C4-2B (cell line): Measurements from ENCODE around the gene GAL3ST1.
"Not testable (repeated sequence)": the region's sequence is repeated elsewhere in the genome, so short reads cannot be mapped to it uniquely, and the experiment has no call there.

ENCODE experiments used
- H3K27ac ChIP-seq: fragments of 450-650 bp; 2 replicates; pipeline ENCODE4 v1.5.1; 2017
- ZFX ChIP-seq: fragments of 450-650 bp; IDR thresholded peaks from 2 replicates; pipeline ENCODE4 v1.6.1; 2017
- TF ChIP-seq, protein P1 (sequence below): fragments of 450-650 bp; conservative IDR thresholded peaks from 2 replicates; pipeline ENCODE4 v1.5.1; 2017; ENCODE audit warnings: mild to moderate bottlenecking

GAL3ST1 gene

DNA sequence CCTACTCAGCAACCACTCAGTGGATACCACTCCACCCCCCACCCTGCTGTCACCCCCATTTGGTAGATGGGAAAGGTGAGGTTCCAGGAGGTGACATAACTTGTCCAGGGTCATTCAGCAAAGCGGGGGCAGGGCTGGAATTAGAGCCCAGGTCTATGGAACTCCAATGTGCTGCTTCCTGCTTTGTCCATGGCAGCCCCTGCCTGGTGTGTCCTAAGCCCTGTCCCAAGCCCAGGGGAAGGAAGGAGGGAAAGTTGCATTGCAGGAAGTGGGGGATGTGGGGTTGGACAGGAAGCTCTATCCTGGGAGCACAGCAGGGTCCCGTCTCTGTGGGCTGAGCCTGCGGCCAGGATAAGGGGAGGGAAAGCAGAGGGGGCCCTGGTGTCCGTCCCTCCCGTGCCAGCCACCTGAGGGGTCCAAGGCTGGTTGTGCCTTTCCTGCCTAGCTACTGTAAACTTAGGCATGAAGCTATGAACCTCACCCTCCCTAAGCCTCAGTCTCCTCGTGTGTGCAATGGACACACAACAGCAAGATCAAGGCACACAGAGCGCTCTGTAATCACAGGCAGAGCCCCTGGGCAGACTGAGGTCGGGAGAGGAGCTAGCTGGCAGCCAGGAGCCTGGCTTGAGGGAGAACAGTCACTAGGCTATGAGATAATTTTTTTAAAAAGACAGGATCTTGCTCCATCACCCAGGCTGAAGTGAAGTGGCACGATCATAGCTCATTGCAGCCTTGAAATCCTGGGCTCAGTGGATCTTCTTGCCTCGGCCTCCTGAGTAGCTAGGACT, 12.9 kb downstream of the GAL3ST1 start:
- H3K27ac ChIP-seq = no peak overlapping the region
- no peak for TF ChIP-seq ZFX

DNA sequence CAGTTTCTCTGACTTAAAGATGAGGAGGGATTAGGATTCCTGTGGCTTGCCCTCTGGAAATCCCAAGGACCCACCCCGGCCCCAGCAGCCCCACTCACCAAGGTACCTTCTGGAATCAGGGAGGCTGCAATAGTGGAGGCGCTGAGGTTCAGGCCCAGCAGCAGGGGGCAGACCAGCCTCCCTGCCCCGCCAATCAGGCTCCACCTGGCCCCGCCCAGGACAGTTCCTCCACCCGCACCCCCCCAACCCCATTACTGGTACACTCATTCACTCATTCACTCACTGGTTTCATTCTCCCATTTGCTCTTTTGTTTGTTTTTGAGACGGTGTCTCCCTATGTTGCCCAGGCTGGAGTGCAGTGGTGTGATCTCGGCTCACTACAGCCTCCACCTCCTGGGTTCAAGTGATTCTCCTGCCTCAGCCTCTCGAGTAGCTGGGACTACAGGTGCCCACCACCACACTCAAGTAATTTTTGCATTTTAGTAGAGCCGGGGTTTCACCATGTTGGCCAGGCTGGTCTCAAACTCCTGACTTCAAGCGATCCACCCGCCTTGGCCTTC, 13.7 kb downstream of the GAL3ST1 start:
- H3K27ac ChIP-seq = not testable (repeated sequence)

DNA sequence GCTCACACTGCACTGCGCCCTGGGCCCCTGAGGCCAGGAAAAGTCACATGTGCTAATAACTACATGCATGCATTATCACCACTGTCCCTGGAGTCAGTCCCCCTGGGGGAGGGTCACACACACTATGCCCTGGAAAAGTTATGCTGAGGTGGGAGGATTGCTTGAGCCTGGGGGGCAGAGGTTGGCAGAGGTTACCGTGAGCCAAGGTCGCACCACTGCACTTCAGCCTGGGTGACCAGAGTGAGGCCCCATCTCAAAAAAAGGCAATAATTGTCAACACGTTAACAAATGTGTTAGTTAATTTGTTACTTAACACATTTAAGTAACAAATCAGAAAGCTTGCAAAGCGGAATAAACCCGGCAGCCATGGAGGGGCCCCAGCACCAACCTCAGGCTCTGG, 14.6 kb downstream of the GAL3ST1 start:
- TF ChIP-seq ZFX = no peak
- TF ChIP-seq, protein P1, sequence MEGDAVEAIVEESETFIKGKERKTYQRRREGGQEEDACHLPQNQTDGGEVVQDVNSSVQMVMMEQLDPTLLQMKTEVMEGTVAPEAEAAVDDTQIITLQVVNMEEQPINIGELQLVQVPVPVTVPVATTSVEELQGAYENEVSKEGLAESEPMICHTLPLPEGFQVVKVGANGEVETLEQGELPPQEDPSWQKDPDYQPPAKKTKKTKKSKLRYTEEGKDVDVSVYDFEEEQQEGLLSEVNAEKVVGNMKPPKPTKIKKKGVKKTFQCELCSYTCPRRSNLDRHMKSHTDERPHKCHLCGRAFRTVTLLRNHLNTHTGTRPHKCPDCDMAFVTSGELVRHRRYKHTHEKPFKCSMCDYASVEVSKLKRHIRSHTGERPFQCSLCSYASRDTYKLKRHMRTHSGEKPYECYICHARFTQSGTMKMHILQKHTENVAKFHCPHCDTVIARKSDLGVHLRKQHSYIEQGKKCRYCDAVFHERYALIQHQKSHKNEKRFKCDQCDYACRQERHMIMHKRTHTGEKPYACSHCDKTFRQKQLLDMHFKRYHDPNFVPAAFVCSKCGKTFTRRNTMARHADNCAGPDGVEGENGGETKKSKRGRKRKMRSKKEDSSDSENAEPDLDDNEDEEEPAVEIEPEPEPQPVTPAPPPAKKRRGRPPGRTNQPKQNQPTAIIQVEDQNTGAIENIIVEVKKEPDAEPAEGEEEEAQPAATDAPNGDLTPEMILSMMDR = no peak
- no peak overlapping the region for H3K27ac ChIP-seq

DNA sequence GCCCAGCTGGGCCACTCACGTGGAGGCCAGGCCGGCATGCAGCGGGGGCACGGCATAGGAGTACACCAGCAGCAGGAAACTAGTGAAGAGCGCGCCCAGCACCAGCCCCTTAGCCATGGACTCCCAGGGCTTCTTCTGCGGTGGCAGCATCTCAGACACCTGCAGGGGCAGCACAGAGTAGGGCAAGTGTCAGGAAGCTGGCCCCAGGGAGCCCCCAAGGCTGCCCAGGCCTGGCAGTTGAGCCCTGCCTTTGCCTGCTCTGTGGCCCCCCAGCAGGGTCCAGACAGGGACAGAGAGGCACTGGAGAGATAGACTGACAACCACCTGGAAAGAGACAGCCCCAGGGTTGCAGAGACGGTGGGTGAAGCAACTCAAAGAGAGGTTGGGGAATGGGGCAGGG, 17.2 kb downstream of the GAL3ST1 start:
- TF ChIP-seq, protein P1 = no peak
- no peak for TF ChIP-seq ZFX
- H3K27ac ChIP-seq = no peak overlapping the region

DNA sequence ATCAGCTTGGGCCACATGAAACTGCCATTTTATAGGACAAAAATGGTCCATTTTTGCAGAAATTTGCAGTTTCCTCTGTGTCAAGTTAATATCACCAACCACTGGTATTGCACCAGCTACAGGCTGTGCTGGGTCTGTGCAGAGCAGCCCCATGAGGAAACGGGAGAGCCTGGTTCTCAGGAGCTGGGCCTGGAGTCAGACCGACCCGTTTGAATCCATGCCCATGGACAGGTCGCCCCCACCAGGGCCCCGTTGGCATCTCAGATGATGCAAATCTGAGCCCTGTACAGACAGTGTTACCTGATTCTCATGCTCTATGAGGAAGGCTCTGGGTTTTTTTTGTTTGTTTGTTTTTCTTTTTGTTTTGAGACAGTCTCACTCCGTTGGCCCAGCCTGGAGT, 18.1 kb downstream of the GAL3ST1 start:
- H3K27ac ChIP-seq = no peak overlapping the region
- no peak for TF ChIP-seq ZFX
- TF ChIP-seq, protein P1 = no peak

DNA sequence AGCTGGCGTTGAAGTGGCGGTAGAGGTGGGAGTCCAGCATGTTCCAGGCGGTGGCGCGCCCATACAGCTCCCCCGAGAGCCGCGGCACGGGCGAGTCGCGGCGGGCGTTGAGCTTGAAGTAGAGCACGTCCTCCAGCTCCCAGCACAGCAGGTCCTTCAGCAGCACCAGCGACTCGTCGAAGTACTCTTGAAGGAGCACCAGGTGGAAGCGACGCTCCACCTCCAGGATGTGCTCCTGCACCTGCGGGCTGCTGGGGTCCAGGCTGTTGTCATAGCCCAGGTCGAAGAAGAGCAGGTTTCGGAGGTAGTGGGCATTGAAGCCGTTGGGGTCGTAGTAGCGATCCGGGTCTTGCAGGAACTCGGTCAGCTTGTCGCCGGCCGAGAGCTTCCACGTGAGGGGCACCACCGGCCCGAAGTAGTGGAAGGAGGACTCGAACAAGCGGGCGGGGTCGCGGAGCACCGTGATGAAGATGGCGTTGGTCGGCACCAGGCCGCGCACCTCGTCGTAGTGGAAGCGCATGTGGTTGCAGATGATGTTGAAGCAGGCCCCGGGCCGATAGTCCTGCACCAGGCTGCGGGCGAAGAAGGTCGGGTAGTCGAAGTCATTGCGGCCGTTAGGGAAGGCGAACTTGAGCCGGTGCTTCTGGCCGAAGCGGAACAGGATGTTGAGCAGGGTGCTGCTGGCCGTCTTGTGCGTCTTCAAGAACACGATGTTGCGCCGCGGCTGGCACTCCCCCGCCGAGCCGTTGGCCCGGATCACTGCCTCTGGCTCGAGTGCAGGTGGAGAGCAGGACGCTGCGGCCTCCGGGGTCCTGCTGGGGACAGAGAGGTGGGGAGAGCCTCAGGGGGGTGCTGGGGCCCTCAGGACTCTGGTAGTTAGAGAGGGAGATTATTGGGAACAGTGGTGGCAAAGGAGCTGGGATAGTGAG, 18.9 kb downstream of the GAL3ST1 start:
- H3K27ac ChIP-seq = no peak overlapping the region
- TF ChIP-seq ZFX = no peak
- TF ChIP-seq, protein P1 = no peak

DNA sequence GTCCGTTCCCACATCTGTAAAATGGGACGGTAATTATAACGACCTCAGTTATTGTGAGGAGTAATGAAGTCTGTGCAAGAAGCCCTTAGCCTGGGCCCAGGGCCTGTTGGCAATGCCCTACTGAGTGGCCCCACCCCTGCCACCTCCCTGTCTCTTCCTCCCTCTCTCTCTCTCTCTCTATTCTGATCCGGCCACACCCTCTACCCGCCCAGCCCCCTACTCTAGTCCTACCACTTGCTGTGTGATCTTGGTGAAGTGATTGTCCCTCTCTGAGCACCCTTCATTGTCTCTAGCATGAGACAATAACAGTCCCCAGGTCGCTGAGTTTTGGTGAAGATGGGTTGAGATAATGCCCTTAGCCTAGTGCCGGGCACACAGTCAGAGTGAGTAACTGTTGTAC, 20.5 kb downstream of the GAL3ST1 start:
- H3K27ac ChIP-seq = no peak overlapping the region
- TF ChIP-seq ZFX = no peak
- TF ChIP-seq, protein P1 = no peak

DNA sequence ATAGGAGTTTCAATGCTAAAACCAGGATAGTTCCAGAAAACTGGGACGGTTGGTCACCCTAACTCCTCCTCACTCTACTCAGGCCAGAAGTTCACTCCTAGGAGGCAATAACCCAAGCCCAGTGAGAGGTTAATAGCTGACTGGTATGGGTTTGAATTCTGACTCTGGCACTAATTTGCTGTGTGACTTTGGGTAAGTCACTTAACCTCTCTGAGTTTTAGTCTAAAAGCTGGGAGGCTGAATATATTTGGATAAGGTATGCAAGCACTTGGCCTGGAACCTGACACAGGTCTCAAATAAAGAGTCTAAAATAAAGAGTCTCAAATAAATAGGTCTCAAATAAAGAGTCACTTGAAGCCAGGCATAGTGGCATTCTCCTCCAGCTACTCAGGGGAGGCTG, 21.7 kb downstream of the GAL3ST1 start:
- H3K27ac ChIP-seq = no peak overlapping the region
- TF ChIP-seq, protein P1 = no peak
- TF ChIP-seq ZFX = no peak

DNA sequence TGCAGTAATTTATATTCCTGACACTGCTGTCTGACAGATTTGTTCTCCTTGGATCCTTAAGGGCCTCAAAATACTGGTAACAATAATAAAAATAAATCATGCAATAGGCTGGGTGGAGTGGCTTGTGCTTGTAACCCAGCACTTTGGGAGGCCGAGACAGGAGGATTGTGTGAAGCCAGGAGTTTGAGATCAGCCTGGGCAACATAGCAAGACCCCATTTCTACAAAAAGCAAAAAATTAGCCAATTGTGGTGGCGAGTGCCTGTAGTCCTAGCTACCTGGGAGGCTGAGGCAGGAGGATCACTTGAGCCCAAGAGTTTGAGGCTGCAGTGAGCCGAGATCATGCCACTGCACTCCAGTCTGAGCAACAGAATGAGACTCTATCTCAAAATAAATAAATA, 22.7 kb downstream of the GAL3ST1 start:
- H3K27ac ChIP-seq = not testable (repeated sequence)
